PC-9 (cell line): ENCODE measurements around the gene CTRB2. TPM values are rescaled to one million over a fixed set of nuclear protein-coding genes. Genes with fewer than 3 reads are reported as not detected.

Experiments used
- BruUV-seq: library from RNA; stranded (reverse); fragments of 400-500 nt; replicated peaks from 2 replicates; lab custom pipeline; 2021; lab: Mats Ljungman, UMichigan
- CTCF ChIA-PET: fragments of 300-600 bp; sonication (Branson Sonifier 250); formaldehyde crosslinking; loops from one replicate; lab custom pipeline; 2022; ENCODE audit warnings: antibody characterized with exemption; lab: Charles Lee
- POLR2A ChIA-PET: fragments of 300-600 bp; sonication (Branson Sonifier 250); formaldehyde crosslinking; loops from one replicate; lab custom pipeline; 2022; ENCODE audit warnings: antibody characterized with exemption; ENCODE audit not compliant: unreplicated experiment; lab: Charles Lee
- DNase-seq, 2 experiments: peaks; one replicate each; pipeline versions ENCODE4 v3.0.0 to v3.0.0-alpha.2; 2015 to 2022; ENCODE audit warnings: mixed read lengths in 1 of 2
- H2AFZ ChIP-seq: fragments of 200-600 bp; sonication (generic); 2 replicates; pipeline ENCODE4 v1.8.1; 2017; ENCODE audit warnings: antibody characterized with exemption
- H3F3A ChIP-seq: fragments of 200-600 bp; sonication (generic); 2 replicates; pipeline ENCODE4 v1.8.1; 2017; ENCODE audit warnings: antibody characterized with exemption, mild to moderate bottlenecking, low read depth; ENCODE audit not compliant: insufficient read depth
- H3K27ac ChIP-seq: fragments of 200-600 bp; sonication (generic); 2 replicates; pipeline ENCODE4 v1.6.1; 2016; ENCODE audit warnings: mixed run types
- H3K27me3 ChIP-seq: fragments of 200-600 bp; sonication (generic); 2 replicates; pipeline ENCODE4 v1.6.1; 2016; ENCODE audit warnings: low read depth, mixed run types; ENCODE audit not compliant: insufficient read depth
- H3K36me3 ChIP-seq: fragments of 200-600 bp; sonication (generic); 2 replicates; pipeline ENCODE4 v1.6.1; 2016; ENCODE audit warnings: low read depth, mixed run types
- H3K4me1 ChIP-seq: fragments of 200-600 bp; sonication (generic); replicated peaks from 2 replicates; pipeline ENCODE4 v1.6.1; 2016; ENCODE audit warnings: mixed run types; ENCODE audit not compliant: insufficient read depth
- H3K4me2 ChIP-seq: fragments of 200-600 bp; sonication (generic); 2 replicates; pipeline ENCODE4 v1.6.1; 2017; ENCODE audit warnings: mixed run types
- H3K4me3 ChIP-seq: fragments of 200-600 bp; sonication (generic); 2 replicates; pipeline ENCODE4 v1.6.1; 2016; ENCODE audit warnings: mixed run types
- H3K79me2 ChIP-seq: fragments of 200-600 bp; sonication (generic); 2 replicates; pipeline ENCODE4 v1.6.1; 2017; ENCODE audit warnings: low read depth, mixed run types
- H3K9me2 ChIP-seq: fragments of 200-600 bp; sonication (generic); 2 replicates; pipeline ENCODE4 v1.8.1; 2017; ENCODE audit warnings: mild to moderate bottlenecking; ENCODE audit not compliant: insufficient read depth
- H3K9me3 ChIP-seq: fragments of 200-600 bp; sonication (generic); 2 replicates; pipeline ENCODE4 v1.8.1; 2016; ENCODE audit warnings: low read depth; ENCODE audit not compliant: insufficient read depth
- H4K20me1 ChIP-seq: fragments of 200-600 bp; sonication (generic); 2 replicates; pipeline ENCODE4 v1.8.1; 2017; ENCODE audit not compliant: insufficient read depth
- EZH2 ChIP-seq: fragments of 200-600 bp; sonication (generic); IDR thresholded peaks from 2 replicates; pipeline ENCODE4 v1.8.0; 2017; ENCODE audit warnings: antibody characterized with exemption, low read depth
- intact Hi-C: fragments of 100-400 bp; cut with micrococcal nuclease; formaldehyde crosslinking; loops from one replicate; pipeline ENCODE4 v1.10.0; 2022; ENCODE audit not compliant: unreplicated experiment
- total RNA-seq: library from RNA; stranded (reverse); gene quantifications from 2 replicates; pipeline ENCODE4 v1.2.3, GENCODE V29; 2021
- TF ChIP-seq, protein P1 (sequence below): fragments of 200-600 bp; sonication (generic); conservative IDR thresholded peaks from 2 replicates; pipeline ENCODE4 v1.6.1; 2017; ENCODE audit warnings: mixed run types, antibody characterized with exemption, mild to moderate bottlenecking, moderate library complexity

The CTRB2 gene
- total RNA-seq, 1 experiment from 2014 or later = not detected

DNA sequence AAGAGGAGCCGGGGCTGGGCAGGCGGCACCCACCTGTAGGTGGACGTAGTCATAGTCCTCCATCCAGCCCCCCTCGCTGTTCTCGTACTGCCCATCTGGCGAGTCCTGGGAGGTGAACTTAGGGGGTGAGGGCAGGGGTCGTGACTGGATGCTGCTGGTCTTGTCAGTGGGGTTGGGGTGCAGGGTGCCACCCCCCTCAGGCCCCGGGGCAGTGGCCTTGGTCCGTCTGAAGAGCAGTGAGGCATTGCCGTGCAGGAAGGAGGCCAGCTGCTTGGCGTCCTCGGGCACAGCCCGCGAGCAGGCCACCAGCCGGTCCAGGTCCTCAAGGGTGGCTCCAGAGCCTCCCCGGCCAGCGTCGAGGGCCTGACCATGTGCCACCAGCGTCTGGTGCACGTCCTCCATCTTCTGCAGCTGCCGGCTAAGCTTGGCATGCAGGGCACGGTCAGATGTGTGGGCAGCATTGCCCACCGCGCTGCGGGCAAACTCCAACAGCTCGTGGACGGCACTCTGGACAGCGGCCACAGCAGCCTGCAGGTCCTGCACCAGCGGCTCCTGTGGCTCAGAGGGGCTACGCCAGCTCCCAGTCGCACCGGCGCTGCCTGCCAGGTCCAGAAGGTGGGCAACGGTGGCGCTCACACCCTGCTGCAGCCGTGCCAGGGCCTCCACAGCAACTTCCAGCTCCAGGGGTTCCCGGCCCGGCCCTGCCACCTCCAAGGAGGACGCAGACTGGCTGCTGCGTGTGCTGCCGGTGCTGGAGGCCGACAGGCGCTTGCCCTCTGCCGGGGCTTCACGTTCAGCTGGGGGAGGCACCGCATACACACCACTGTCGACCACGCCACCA lies 28.1 kb upstream of the CTRB2 start:
- Histone ChIP-seq H3K27ac (no peak overlapping the region), H3K9me2 (no peaks in the 10 kb centered on the region), H3K4me1 (peaks cover 12% of the 10 kb centered on the region), H3K4me2 (no peak overlapping the region), H3K4me3 (no peak overlapping the region), H3K79me2 (peaks cover 20% of the 10 kb centered on the region), H2AFZ (no peak overlapping the region), H3K27me3 (no peaks in the 10 kb centered on the region), H3F3A (peaks cover 12% of the 10 kb centered on the region; the same call in 1 of the 2 replicates), H3K36me3 (peaks cover 4% of the 10 kb centered on the region; the same call in 1 of the 2 replicates), H4K20me1 (peaks cover 8% of the 10 kb centered on the region), H3K9me3 (no peaks in the 10 kb centered on the region)
- no TSS peak for BruUV-seq
- ChIA-PET POLR2A (no interaction called here), CTCF (interaction anchor here (0.5 to 1.6 kb wide), 3 partner anchors 71 to 282 kb away, joined by 3 to 4 read pairs (median 4); no protein-coding TSS in a partner anchor)
- TF ChIP-seq, protein P1, sequence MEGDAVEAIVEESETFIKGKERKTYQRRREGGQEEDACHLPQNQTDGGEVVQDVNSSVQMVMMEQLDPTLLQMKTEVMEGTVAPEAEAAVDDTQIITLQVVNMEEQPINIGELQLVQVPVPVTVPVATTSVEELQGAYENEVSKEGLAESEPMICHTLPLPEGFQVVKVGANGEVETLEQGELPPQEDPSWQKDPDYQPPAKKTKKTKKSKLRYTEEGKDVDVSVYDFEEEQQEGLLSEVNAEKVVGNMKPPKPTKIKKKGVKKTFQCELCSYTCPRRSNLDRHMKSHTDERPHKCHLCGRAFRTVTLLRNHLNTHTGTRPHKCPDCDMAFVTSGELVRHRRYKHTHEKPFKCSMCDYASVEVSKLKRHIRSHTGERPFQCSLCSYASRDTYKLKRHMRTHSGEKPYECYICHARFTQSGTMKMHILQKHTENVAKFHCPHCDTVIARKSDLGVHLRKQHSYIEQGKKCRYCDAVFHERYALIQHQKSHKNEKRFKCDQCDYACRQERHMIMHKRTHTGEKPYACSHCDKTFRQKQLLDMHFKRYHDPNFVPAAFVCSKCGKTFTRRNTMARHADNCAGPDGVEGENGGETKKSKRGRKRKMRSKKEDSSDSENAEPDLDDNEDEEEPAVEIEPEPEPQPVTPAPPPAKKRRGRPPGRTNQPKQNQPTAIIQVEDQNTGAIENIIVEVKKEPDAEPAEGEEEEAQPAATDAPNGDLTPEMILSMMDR = no peak
- TF ChIP-seq EZH2 = no peak
- intact Hi-C loops = loop anchor here (1.0 to 5.0 kb wide), 3 partner anchors 33 to 150 kb away; no protein-coding TSS in a partner anchor
- no peak for DNase-seq

DNA sequence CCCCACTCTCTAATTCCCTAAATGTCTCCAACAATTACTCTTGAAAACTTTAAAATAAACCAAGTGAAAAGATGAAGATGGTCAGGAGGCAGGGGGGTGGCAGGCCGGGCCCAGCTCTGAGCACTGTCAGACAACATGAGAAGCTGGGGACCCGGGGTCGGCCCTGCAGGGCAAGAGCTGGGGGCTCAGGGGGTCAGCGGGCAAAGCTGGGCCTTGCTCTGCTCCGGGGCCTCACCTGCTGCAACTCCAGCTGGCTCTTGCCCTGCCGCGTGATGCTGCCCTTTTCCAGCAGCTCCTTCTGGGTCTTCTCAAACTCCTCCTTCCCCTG lies 26.6 kb upstream of the CTRB2 start:
- ChIA-PET CTCF (interaction anchor here (0.5 to 1.6 kb wide), 10 partner anchors 34 to 269 kb away, joined by 3 to 29 read pairs (median 5); no protein-coding TSS in a partner anchor), POLR2A (interaction anchor here (0.7 to 0.8 kb wide), 2 partner anchors 12 to 72 kb away, joined by 3 to 18 read pairs; no protein-coding TSS in a partner anchor)
- Histone ChIP-seq H3K27ac (no peak overlapping the region), H3K36me3 (peaks cover 4% of the 10 kb centered on the region; the same call in 1 of the 2 replicates), H4K20me1 (peaks cover 8% of the 10 kb centered on the region), H3K9me2 (no peaks in the 10 kb centered on the region), H3F3A (peaks cover 12% of the 10 kb centered on the region; the same call in 1 of the 2 replicates), H3K27me3 (no peaks in the 10 kb centered on the region), H3K4me1 (peaks cover 12% of the 10 kb centered on the region), H2AFZ (no peak overlapping the region), H3K4me2 (no peak overlapping the region), H3K4me3 (no peak overlapping the region), H3K9me3 (no peaks in the 10 kb centered on the region), H3K79me2 (peaks cover 9% of the 10 kb centered on the region; the same call in 1 of the 2 replicates)
- no peak for DNase-seq
- no TSS peak for BruUV-seq
- intact Hi-C loops = loop anchor here (5.0 kb wide), 1 partner anchor 74 kb away; no protein-coding TSS in a partner anchor
- TF ChIP-seq, protein P1 = no peak

DNA sequence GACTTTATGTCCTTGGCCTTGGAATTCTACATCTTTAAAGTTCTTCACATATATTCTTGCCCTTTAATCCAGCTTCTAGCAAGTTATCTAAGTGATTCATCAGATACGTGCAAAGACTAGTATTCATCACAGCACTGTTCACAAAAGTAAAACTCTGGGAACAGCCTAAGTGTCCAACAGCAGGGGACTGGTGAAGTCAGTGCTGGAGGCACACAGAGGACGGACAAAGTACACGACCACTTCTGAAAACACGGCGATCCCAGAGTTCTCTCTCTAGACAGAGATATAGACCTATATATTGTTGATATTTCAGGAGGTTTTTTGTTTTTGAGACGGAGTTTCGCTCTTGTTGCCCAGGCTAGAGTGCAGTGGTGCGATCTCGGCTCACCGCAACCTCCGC lies 24.6 kb upstream of the CTRB2 start:
- BruUV-seq = no TSS peak
- CTCF ChIA-PET = no interaction called here
- H3K79me2 ChIP-seq = peaks cover 9% of the 10 kb centered on the region; the same call in 1 of the 2 replicates
- H3K27ac ChIP-seq = no peak overlapping the region
- H3K36me3 ChIP-seq = peaks cover 4% of the 10 kb centered on the region; the same call in 1 of the 2 replicates
- peaks cover 10% of the 10 kb centered on the region; the same call in 1 of the 2 replicates for H3F3A ChIP-seq
- H3K4me1 ChIP-seq = peaks cover 12% of the 10 kb centered on the region
- H3K9me3 ChIP-seq = no peaks in the 10 kb centered on the region
- DNase-seq = peak in 1 of 2 experiments; percentile 28
- H3K4me2 ChIP-seq = no peak overlapping the region
- H3K9me2 ChIP-seq = no peaks in the 10 kb centered on the region
- peaks cover 14% of the 10 kb centered on the region for H4K20me1 ChIP-seq
- intact Hi-C loops = loop anchor here (5.0 kb wide), 1 partner anchor 76 kb away; no protein-coding TSS in a partner anchor
- no peak overlapping the region for H3K4me3 ChIP-seq
- H2AFZ ChIP-seq = no peak overlapping the region
- H3K27me3 ChIP-seq = no peaks in the 10 kb centered on the region
- TF ChIP-seq, protein P1 = no peak
- no peak for TF ChIP-seq EZH2
- POLR2A ChIA-PET = no interaction called here
